Fibroblast of lung (primary cell): Measurements from ENCODE around the gene CTDSPL. TPM values are rescaled to one million over a fixed set of nuclear protein-coding genes. Genes with fewer than 3 reads are reported as not detected.

Experiments used
- DNase-seq, 2 donors: peaks; one replicate each; pipeline versions ENCODE4 v3.0.0 to v3.0.0-alpha.2; 2010; ENCODE audit warnings: low read depth in 2 of 2
- H2AFZ ChIP-seq: 2 replicates; pipeline ENCODE4 v1.5.1; 2012; ENCODE audit warnings: low read length, control low read depth, inconsistent platforms
- H3K27ac ChIP-seq: 2 replicates; pipeline ENCODE4 v1.5.1; 2011; ENCODE audit warnings: low read length, control low read depth; ENCODE audit not compliant: insufficient read depth
- H3K27me3 ChIP-seq: 2 replicates; pipeline ENCODE4 v1.5.1; 2011; ENCODE audit warnings: mild to moderate bottlenecking, low read length; ENCODE audit not compliant: control insufficient read depth, insufficient read depth
- H3K36me3 ChIP-seq: 2 replicates; pipeline ENCODE4 v1.5.1; 2011; ENCODE audit warnings: low read length; ENCODE audit not compliant: control insufficient read depth, insufficient read depth
- H3K4me1 ChIP-seq: 2 replicates; pipeline ENCODE4 v1.5.1; 2011; ENCODE audit warnings: low read length; ENCODE audit not compliant: control insufficient read depth, insufficient read depth; ENCODE audit errors: extremely low read depth
- H3K4me2 ChIP-seq: 2 replicates; pipeline ENCODE4 v1.5.1; 2011; ENCODE audit warnings: low read length, control low read depth; ENCODE audit not compliant: insufficient read depth; ENCODE audit errors: extremely low read depth
- H3K4me3 ChIP-seq, 4 experiments: fragments of 200-600 bp in 1 of 4; sonication (generic) in 1 of 4; replicated peaks in 1 of 4; 2 replicates each; pipeline ENCODE4 v1.5.1; 2011 to 2016; ENCODE audit warnings: low read length in 4 of 4, low read depth in 3 of 4, mild to moderate bottlenecking in 3 of 4, control low read depth in 2 of 4, inconsistent platforms in 1 of 4, mixed read lengths in 1 of 4; ENCODE audit not compliant: insufficient read depth in 1 of 4; ENCODE audit errors: control extremely low read depth in 1 of 4
- H3K79me2 ChIP-seq: 2 replicates; pipeline ENCODE4 v1.5.1; 2012; ENCODE audit warnings: mild to moderate bottlenecking, low read length, inconsistent platforms; ENCODE audit not compliant: control insufficient read depth, insufficient read depth
- H3K9ac ChIP-seq: 2 replicates; pipeline ENCODE4 v1.5.1; 2011; ENCODE audit warnings: mild to moderate bottlenecking, low read length, control low read depth; ENCODE audit not compliant: insufficient read depth
- H3K9me3 ChIP-seq: 2 replicates; pipeline ENCODE4 v1.5.1; 2012; ENCODE audit warnings: low read depth, low read length; ENCODE audit not compliant: control insufficient read depth, insufficient read depth
- H4K20me1 ChIP-seq: 2 replicates; pipeline ENCODE4 v1.5.1; 2011; ENCODE audit warnings: low read length; ENCODE audit not compliant: control insufficient read depth, insufficient read depth; ENCODE audit errors: extremely low read depth
- CTCF ChIP-seq, 2 donors: IDR thresholded peaks in 1 of 2; conservative IDR thresholded peaks in 1 of 2; 1 replicate in 1 of 2; 2 replicates in 1 of 2; pipeline ENCODE4 v1.5.1; 2011 to 2012; ENCODE audit warnings: low read length in 2 of 2, control low read depth in 1 of 2, inconsistent platforms in 1 of 2, low read depth in 1 of 2, mild to moderate bottlenecking in 1 of 2
- EZH2 ChIP-seq: IDR thresholded peaks from 2 replicates; pipeline ENCODE4 v1.5.1; 2012; ENCODE audit warnings: low read length, control low read depth, mild to moderate bottlenecking; ENCODE audit errors: missing control alignments
- polyA plus RNA-seq, 2 donors: library from polyadenylated mRNA; depleted of rRNA in 1 of 2; stranded (reverse) in 1 of 2; unstranded in 1 of 2; fragments of >200 nt; gene quantifications; 2 replicates each; pipeline ENCODE4 v1.2.1, GENCODE V29; 2011 to 2012; ENCODE audit warnings: missing spikeins in 1 of 2
- total RNA-seq: library from RNA; depleted of rRNA; stranded (reverse); fragments of >200 nt; gene quantifications from 2 replicates; pipeline ENCODE4 v1.2.1, GENCODE V29; 2014

The CTDSPL gene
- total and polyA plus RNA-seq, 2 donors (not counting 1 experiment from before 2014, with no cell fraction given): 34.0 to 51.5 TPM

- TF ChIP-seq CTCF (conservative IDR thresholded peaks at IDR 0.05 in 1 of 2, IDR thresholded peaks at IDR 0.05 in 1 of 2; ENCODE audit: low read depth in 1 of 2, low read length in 2 of 2): no peak
- TF ChIP-seq EZH2: no peak
- H2AFZ ChIP-seq: no peak overlapping the region
These were observed 147.4 kb downstream of the CTDSPL start for GRCh38 chr3:38008971-38009580.

GRCh38 chr3:38009807-38010591 is 148.3 kb downstream of the CTDSPL start:
- no peaks in the 10 kb centered on the region for H3K27me3 ChIP-seq
- H3K4me3 ChIP-seq: no peak overlapping the region
- H3K4me1 ChIP-seq: no peaks in the 10 kb centered on the region
- H4K20me1 ChIP-seq: no peaks in the 10 kb centered on the region
- TF ChIP-seq CTCF (conservative IDR thresholded peaks at IDR 0.05 in 1 of 2, IDR thresholded peaks at IDR 0.05 in 1 of 2; ENCODE audit: low read depth in 1 of 2, low read length in 2 of 2): no peak
- TF ChIP-seq EZH2: no peak
- peaks cover 5% of the 10 kb centered on the region for H3K36me3 ChIP-seq
- DNase-seq: no peak
- H3K4me2 ChIP-seq: no peak overlapping the region
- no peaks in the 10 kb centered on the region for H3K79me2 ChIP-seq
- H3K9me3 ChIP-seq: no peaks in the 10 kb centered on the region
- H3K27ac ChIP-seq: no peak overlapping the region
- H2AFZ ChIP-seq: no peak overlapping the region
- no peak overlapping the region for H3K9ac ChIP-seq

More at GRCh38 chr3:38008971-38009580, 147.4 kb downstream of the CTDSPL start:
- no peaks in the 10 kb centered on the region for H3K27me3 ChIP-seq
- no peak overlapping the region for H3K27ac ChIP-seq
- peaks cover 5% of the 10 kb centered on the region for H3K36me3 ChIP-seq
- H3K4me2 ChIP-seq: no peak overlapping the region
- H4K20me1 ChIP-seq: no peaks in the 10 kb centered on the region
- no peaks in the 10 kb centered on the region for H3K9me3 ChIP-seq
- no peak for DNase-seq
- no peaks in the 10 kb centered on the region for H3K79me2 ChIP-seq
- H3K4me1 ChIP-seq: no peaks in the 10 kb centered on the region
- no peak overlapping the region for H3K4me3 ChIP-seq
- no peak overlapping the region for H3K9ac ChIP-seq

- no peak overlapping the region for H3K9ac ChIP-seq
- no peaks in the 10 kb centered on the region for H3K9me3 ChIP-seq
- H3K4me2 ChIP-seq: no peak overlapping the region
- H2AFZ ChIP-seq: no peak overlapping the region
- H3K27ac ChIP-seq: no peak overlapping the region
- no peaks in the 10 kb centered on the region for H4K20me1 ChIP-seq
- no peaks in the 10 kb centered on the region for H3K27me3 ChIP-seq
- H3K4me3 ChIP-seq: no peak overlapping the region
- peaks cover 5% of the 10 kb centered on the region for H3K36me3 ChIP-seq
- H3K4me1 ChIP-seq: no peaks in the 10 kb centered on the region
- H3K79me2 ChIP-seq: no peaks in the 10 kb centered on the region
- TF ChIP-seq CTCF (conservative IDR thresholded peaks at IDR 0.05 in 1 of 2, IDR thresholded peaks at IDR 0.05 in 1 of 2; ENCODE audit: low read depth in 1 of 2, low read length in 2 of 2): no peak
- no peak for TF ChIP-seq EZH2
- DNase-seq: no peak
These were observed 149.4 kb downstream of the CTDSPL start for GRCh38 chr3:38011111-38011510.
